ENCODE data around the gene RPL19. TPM values are rescaled to one million over a fixed set of nuclear protein-coding genes. Genes with fewer than 3 reads are reported as not detected.

Gene RPL19
- total and polyA plus RNA-seq, 2 experiments from 2014 or later: 1,594 to 2,627 TPM

GRCh38 chr17:39230361-39230760 lies 30.3 kb downstream of the RPL19 start (continued):
- TF ChIP-seq ZNF462 (CRISPR knock-in tag; IDR thresholded peaks at IDR 0.05): no peak

DNA sequence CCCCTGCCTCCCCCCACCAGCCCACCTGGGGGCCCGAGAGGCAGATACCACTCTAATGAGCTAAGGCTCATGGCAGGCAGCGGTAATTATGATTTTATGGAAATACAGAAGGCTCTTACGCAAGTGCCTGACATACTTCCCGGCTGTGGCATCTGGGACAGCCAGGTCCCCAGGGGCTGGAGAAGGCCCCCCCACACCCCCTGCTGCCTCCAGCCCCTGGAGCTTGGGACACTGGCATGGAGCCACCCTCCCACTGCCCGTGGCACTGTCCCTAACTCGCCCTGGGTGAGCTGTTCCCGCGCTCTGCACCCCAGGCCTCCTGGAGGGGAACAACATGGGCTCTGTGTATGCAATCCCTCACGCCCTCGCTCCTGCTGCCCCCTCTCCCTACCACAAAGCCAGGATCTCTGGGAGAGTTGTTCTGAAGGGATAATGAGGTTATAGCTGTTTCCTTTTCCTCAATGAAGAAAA lies 31.0 kb downstream of the RPL19 start:
- H4K20me1 ChIP-seq (replicated peaks; ENCODE audit: insufficient read depth): no peaks in the 10 kb centered on the region
- H3K27ac ChIP-seq (ENCODE audit: low read depth): no peak overlapping the region
- no peaks in the 10 kb centered on the region for H3K36me3 ChIP-seq (ENCODE audit: insufficient read depth)
- H3F3A ChIP-seq (replicated peaks; ENCODE audit: low read depth): peaks cover 13% of the 10 kb centered on the region; the same call in 1 of the 2 replicates
- Mint-ChIP-seq H3K27ac (no peak overlapping the region), H3K4me3 (no peak overlapping the region), H3K9me3 (no peaks in the 10 kb centered on the region), H3K27me3 (ENCODE audit: insufficient read depth, low read depth, poor library complexity) (peaks cover 16% of the 10 kb centered on the region), H3K36me3 (ENCODE audit: low read depth) (no peaks in the 10 kb centered on the region), H3K4me1 (peaks cover 23% of the 10 kb centered on the region)
- TF ChIP-seq, protein P1, sequence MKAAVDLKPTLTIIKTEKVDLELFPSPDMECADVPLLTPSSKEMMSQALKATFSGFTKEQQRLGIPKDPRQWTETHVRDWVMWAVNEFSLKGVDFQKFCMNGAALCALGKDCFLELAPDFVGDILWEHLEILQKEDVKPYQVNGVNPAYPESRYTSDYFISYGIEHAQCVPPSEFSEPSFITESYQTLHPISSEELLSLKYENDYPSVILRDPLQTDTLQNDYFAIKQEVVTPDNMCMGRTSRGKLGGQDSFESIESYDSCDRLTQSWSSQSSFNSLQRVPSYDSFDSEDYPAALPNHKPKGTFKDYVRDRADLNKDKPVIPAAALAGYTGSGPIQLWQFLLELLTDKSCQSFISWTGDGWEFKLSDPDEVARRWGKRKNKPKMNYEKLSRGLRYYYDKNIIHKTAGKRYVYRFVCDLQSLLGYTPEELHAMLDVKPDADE (IDR thresholded peaks at IDR 0.05): no peak
- TF ChIP-seq ZNF331 (CRISPR knock-in tag; IDR thresholded peaks at IDR 0.05; ENCODE audit: low read depth) (no peak), POLR2AphosphoS5 (IDR thresholded peaks at IDR 0.05; ENCODE audit: low read depth) (no peak), ZNF114 (CRISPR knock-in tag; IDR thresholded peaks at IDR 0.05) (no peak), CREB1 (CRISPR knock-in tag; IDR thresholded peaks at IDR 0.05; ENCODE audit: low read depth) (no peak)
- TF ChIP-seq, protein P2, sequence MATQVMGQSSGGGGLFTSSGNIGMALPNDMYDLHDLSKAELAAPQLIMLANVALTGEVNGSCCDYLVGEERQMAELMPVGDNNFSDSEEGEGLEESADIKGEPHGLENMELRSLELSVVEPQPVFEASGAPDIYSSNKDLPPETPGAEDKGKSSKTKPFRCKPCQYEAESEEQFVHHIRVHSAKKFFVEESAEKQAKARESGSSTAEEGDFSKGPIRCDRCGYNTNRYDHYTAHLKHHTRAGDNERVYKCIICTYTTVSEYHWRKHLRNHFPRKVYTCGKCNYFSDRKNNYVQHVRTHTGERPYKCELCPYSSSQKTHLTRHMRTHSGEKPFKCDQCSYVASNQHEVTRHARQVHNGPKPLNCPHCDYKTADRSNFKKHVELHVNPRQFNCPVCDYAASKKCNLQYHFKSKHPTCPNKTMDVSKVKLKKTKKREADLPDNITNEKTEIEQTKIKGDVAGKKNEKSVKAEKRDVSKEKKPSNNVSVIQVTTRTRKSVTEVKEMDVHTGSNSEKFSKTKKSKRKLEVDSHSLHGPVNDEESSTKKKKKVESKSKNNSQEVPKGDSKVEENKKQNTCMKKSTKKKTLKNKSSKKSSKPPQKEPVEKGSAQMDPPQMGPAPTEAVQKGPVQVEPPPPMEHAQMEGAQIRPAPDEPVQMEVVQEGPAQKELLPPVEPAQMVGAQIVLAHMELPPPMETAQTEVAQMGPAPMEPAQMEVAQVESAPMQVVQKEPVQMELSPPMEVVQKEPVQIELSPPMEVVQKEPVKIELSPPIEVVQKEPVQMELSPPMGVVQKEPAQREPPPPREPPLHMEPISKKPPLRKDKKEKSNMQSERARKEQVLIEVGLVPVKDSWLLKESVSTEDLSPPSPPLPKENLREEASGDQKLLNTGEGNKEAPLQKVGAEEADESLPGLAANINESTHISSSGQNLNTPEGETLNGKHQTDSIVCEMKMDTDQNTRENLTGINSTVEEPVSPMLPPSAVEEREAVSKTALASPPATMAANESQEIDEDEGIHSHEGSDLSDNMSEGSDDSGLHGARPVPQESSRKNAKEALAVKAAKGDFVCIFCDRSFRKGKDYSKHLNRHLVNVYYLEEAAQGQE (IDR thresholded peaks at IDR 0.05; ENCODE audit: unreplicated experiment): no peak
- H3K4me1 ChIP-seq (ENCODE audit: insufficient read depth): peaks cover 9% of the 10 kb centered on the region
- H3K9me2 ChIP-seq (ENCODE audit: insufficient read depth): no peaks in the 10 kb centered on the region
- peak overlapping the region; percentile 95 for H3K4me2 ChIP-seq
- DNase-seq (ENCODE audit: low spot score): no peak
- peak overlapping the region; percentile 57; the same call in 1 of the 2 replicates for H3K4me3 ChIP-seq
- H3K79me2 ChIP-seq (replicated peaks; ENCODE audit: insufficient read depth): no peaks in the 10 kb centered on the region
- no peak; the same call in 2 of the 3 replicates for ATAC-seq
- H3K27me3 ChIP-seq (ENCODE audit: insufficient read depth): peaks cover 7% of the 10 kb centered on the region; the same call in 1 of the 2 replicates
- peak overlapping the region; percentile 99 for H2AFZ ChIP-seq
